Stomach smooth muscle (tissue), 2 donors: Measurements from ENCODE around the gene ERG.

ENCODE experiments used
- H3K27ac ChIP-seq: one replicate; pipeline ENCODE4 v1.7.0; 2013; ENCODE audit warnings: mild to moderate bottlenecking, low read length, inconsistent platforms
- H3K27me3 ChIP-seq, 2 donors: one replicate each; pipeline ENCODE4 v1.7.0; 2013; ENCODE audit warnings: low read length in 2 of 2; ENCODE audit not compliant: insufficient read depth in 2 of 2, control insufficient read depth in 1 of 2
- H3K36me3 ChIP-seq, 2 donors: one replicate each; pipeline ENCODE4 v1.7.0; 2013; ENCODE audit warnings: low read length in 2 of 2; ENCODE audit not compliant: control insufficient read depth in 2 of 2, insufficient read depth in 2 of 2
- H3K4me1 ChIP-seq: one replicate; pipeline ENCODE4 v1.7.0; 2013; ENCODE audit warnings: low read length; ENCODE audit not compliant: control insufficient read depth, insufficient read depth
- H3K4me3 ChIP-seq, 2 donors: one replicate each; pipeline ENCODE4 v1.7.0; 2013; ENCODE audit warnings: low read length in 2 of 2
- H3K9ac ChIP-seq, 2 donors: one replicate each; pipeline ENCODE4 v1.7.0; 2013; ENCODE audit warnings: low read length in 2 of 2, mild to moderate bottlenecking in 1 of 2
- H3K9me3 ChIP-seq, 2 donors: one replicate each; pipeline ENCODE4 v1.7.0; 2013; ENCODE audit warnings: low read length in 2 of 2; ENCODE audit not compliant: control insufficient read depth in 2 of 2
- donor health status: healthy.
- donor health status: Pancreatic carcinoma.

Gene ERG

GRCh38 chr21:38455403-38455802, 42.9 kb downstream of the ERG start:
- Histone ChIP-seq H3K27me3 (no peaks in the 10 kb centered on the region), H3K27ac (no peak overlapping the region), H3K4me3 (no peak overlapping the region), H3K36me3 (no peaks in the 10 kb centered on the region), H3K4me1 (no peaks in the 10 kb centered on the region), H3K9me3 (no peaks in the 10 kb centered on the region), H3K9ac (no peak overlapping the region)

- Histone ChIP-seq H3K9ac (no peak overlapping the region), H3K27ac (no peak overlapping the region), H3K36me3 (no peaks in the 10 kb centered on the region), H3K9me3 (no peaks in the 10 kb centered on the region), H3K27me3 (no peaks in the 10 kb centered on the region), H3K4me3 (no peak overlapping the region), H3K4me1 (no peaks in the 10 kb centered on the region)
Observed at GRCh38 chr21:38454702-38455101, 43.6 kb downstream of the ERG start.

- H3K9ac ChIP-seq, result no peak overlapping the region
- no peaks in the 10 kb centered on the region for H3K9me3 ChIP-seq
- H3K4me1 ChIP-seq, result no peaks in the 10 kb centered on the region
- no peak overlapping the region for H3K4me3 ChIP-seq
- no peaks in the 10 kb centered on the region for H3K36me3 ChIP-seq
- no peak overlapping the region for H3K27ac ChIP-seq
- no peaks in the 10 kb centered on the region for H3K27me3 ChIP-seq
Observed at GRCh38 chr21:38454161-38454560, 44.1 kb downstream of the ERG start.

GRCh38 chr21:38448671-38449385, 49.4 kb downstream of the ERG start:
- Histone ChIP-seq H3K9me3 (no peaks in the 10 kb centered on the region), H3K27me3 (no peaks in the 10 kb centered on the region), H3K4me3 (no peak overlapping the region), H3K4me1 (no peaks in the 10 kb centered on the region), H3K27ac (no peak overlapping the region), H3K36me3 (no peaks in the 10 kb centered on the region), H3K9ac (no peak overlapping the region)

- Histone ChIP-seq H3K4me1 (no peaks in the 10 kb centered on the region), H3K27me3 (no peaks in the 10 kb centered on the region), H3K9ac (no peak overlapping the region), H3K4me3 (no peak overlapping the region), H3K36me3 (no peaks in the 10 kb centered on the region), H3K9me3 (no peaks in the 10 kb centered on the region), H3K27ac (no peak overlapping the region)
Observed at GRCh38 chr21:38447611-38448010, 50.7 kb downstream of the ERG start.

GRCh38 chr21:38444691-38445090, 53.6 kb downstream of the ERG start:
- H3K27ac ChIP-seq, result no peak overlapping the region
- no peak overlapping the region for H3K4me3 ChIP-seq
- no peak overlapping the region for H3K9ac ChIP-seq
- no peaks in the 10 kb centered on the region for H3K4me1 ChIP-seq
- no peaks in the 10 kb centered on the region for H3K36me3 ChIP-seq
- no peaks in the 10 kb centered on the region for H3K9me3 ChIP-seq
- H3K27me3 ChIP-seq, result no peaks in the 10 kb centered on the region

- no peak overlapping the region for H3K4me3 ChIP-seq
- H3K27me3 ChIP-seq, result no peaks in the 10 kb centered on the region
- no peak overlapping the region for H3K27ac ChIP-seq
- H3K9me3 ChIP-seq, result no peaks in the 10 kb centered on the region
- no peaks in the 10 kb centered on the region for H3K36me3 ChIP-seq
- H3K9ac ChIP-seq, result no peak overlapping the region
- no peaks in the 10 kb centered on the region for H3K4me1 ChIP-seq
Observed at GRCh38 chr21:38443110-38443509, 55.2 kb downstream of the ERG start.

- Histone ChIP-seq H3K9ac (no peak overlapping the region), H3K36me3 (no peaks in the 10 kb centered on the region), H3K4me3 (no peak overlapping the region), H3K9me3 (no peaks in the 10 kb centered on the region), H3K27ac (no peak overlapping the region), H3K4me1 (no peaks in the 10 kb centered on the region), H3K27me3 (no peaks in the 10 kb centered on the region)
Observed at GRCh38 chr21:38441153-38441552, 57.1 kb downstream of the ERG start.

- Histone ChIP-seq H3K4me1 (no peaks in the 10 kb centered on the region), H3K9ac (no peak overlapping the region), H3K9me3 (no peaks in the 10 kb centered on the region), H3K36me3 (no peaks in the 10 kb centered on the region), H3K4me3 (no peak overlapping the region), H3K27me3 (no peaks in the 10 kb centered on the region), H3K27ac (no peak overlapping the region)
Observed at GRCh38 chr21:38440746-38441145, 57.5 kb downstream of the ERG start.

- no peaks in the 10 kb centered on the region for H3K27me3 ChIP-seq
- no peaks in the 10 kb centered on the region for H3K9me3 ChIP-seq
- H3K4me1 ChIP-seq, result peaks cover 3% of the 10 kb centered on the region
- H3K9ac ChIP-seq, result no peak overlapping the region
- no peak overlapping the region for H3K27ac ChIP-seq
- no peaks in the 10 kb centered on the region for H3K36me3 ChIP-seq
- no peak overlapping the region for H3K4me3 ChIP-seq
Observed at GRCh38 chr21:38439957-38440356, 58.3 kb downstream of the ERG start.

- Histone ChIP-seq H3K36me3 (no peaks in the 10 kb centered on the region), H3K9me3 (no peaks in the 10 kb centered on the region), H3K4me1 (peaks cover 4% of the 10 kb centered on the region), H3K27me3 (no peaks in the 10 kb centered on the region), H3K27ac (no peak overlapping the region), H3K9ac (no peak overlapping the region), H3K4me3 (no peak overlapping the region)
Observed at GRCh38 chr21:38439426-38439825, 58.9 kb downstream of the ERG start.
